HepG2 (cell line): ENCODE data around the gene NDUFS7. TPM values are rescaled to one million over a fixed set of nuclear protein-coding genes. Genes with fewer than 3 reads are reported as not detected.

Experiments
- ATAC-seq: fragments of 200-7000 bp; cut with Tn5 transposase; 3 replicates; pipeline ENCODE4 v1.9.1; 2020; ENCODE audit warnings: mild to moderate bottlenecking, moderate library complexity
- BruUV-seq: library from RNA; stranded (reverse); fragments of 400-500 nt; replicated peaks from 2 replicates; lab custom pipeline; 2021; lab: Mats Ljungman, UMichigan
- CTCF ChIA-PET: fragments of 300-600 bp; formaldehyde crosslinking; extraction: SDS; loops from one replicate; lab custom pipeline; 2021; ENCODE audit warnings: low total read pairs, inconsistent platforms, low intra/inter-chr PET ratio; lab: Yijun Ruan, JAX
- POLR2A ChIA-PET: fragments of 350-600 bp; sonication (Branson Sonifier 250); formaldehyde crosslinking; loops from one replicate; lab custom pipeline; 2020; ENCODE audit warnings: antibody characterized with exemption, inconsistent platforms; lab: Yijun Ruan, JAX
- DNase-seq: peaks from one replicate; pipeline ENCODE4 v3.0.0-alpha.2; 2015; ENCODE audit warnings: low spot score
- FAIRE-seq: peaks from 3 replicates; lab custom pipeline; 2011; peaks lifted over from hg19 to GRCh38; lab: Jason Lieb, UNC
- H2AFZ ChIP-seq: one replicate; pipeline ENCODE4 v1.6.1; 2011; ENCODE audit warnings: low read length, inconsistent platforms
- H3K27ac ChIP-seq: fragments of 300-600 bp; 3 replicates; pipeline ENCODE4 v1.8.0; 2011; ENCODE audit warnings: mixed run types, mild to moderate bottlenecking, mixed read lengths, low read length, inconsistent platforms; ENCODE audit not compliant: insufficient read depth; ENCODE audit errors: extremely low read length
- H3K27me3 ChIP-seq, 2 experiments: fragments of 200-600 bp in 1 of 2; 2 replicates in 1 of 2; 3 replicates in 1 of 2; pipeline versions ENCODE4 v1.6.0 to v1.8.0; 2011; ENCODE audit warnings: low read length in 2 of 2, mild to moderate bottlenecking in 2 of 2, moderate library complexity in 2 of 2, inconsistent platforms in 1 of 2; ENCODE audit not compliant: insufficient read depth in 2 of 2, control insufficient read depth in 1 of 2
- H3K36me3 ChIP-seq, 2 experiments: fragments of 200-600 bp in 1 of 2; replicated peaks in 1 of 2; 2 replicates in 1 of 2; 3 replicates in 1 of 2; pipeline versions ENCODE4 v1.5.1 to v1.8.0; 2011; ENCODE audit warnings: low read length in 2 of 2, inconsistent platforms in 1 of 2; ENCODE audit not compliant: insufficient read depth in 2 of 2, control insufficient read depth in 1 of 2
- H3K4me1 ChIP-seq: 2 replicates; pipeline ENCODE4 v1.5.1; 2012; ENCODE audit warnings: low read length, inconsistent platforms; ENCODE audit not compliant: insufficient read depth
- H3K4me2 ChIP-seq: 2 replicates; pipeline ENCODE4 v1.6.0; 2011; ENCODE audit warnings: low read depth, low read length, inconsistent platforms
- H3K4me3 ChIP-seq, 3 experiments: fragments of 200-600 bp in 1 of 3; sonication (generic), shearing (Covaris generic) in 1 of 3; replicated peaks in 1 of 3; 2 replicates each; pipeline ENCODE4 v1.5.1; 2011 to 2016; ENCODE audit warnings: low read length in 3 of 3, inconsistent platforms in 2 of 3, low read depth in 2 of 3, mild to moderate bottlenecking in 2 of 3, control low read depth in 1 of 3, mixed read lengths in 1 of 3; ENCODE audit not compliant: insufficient read depth in 1 of 3
- H3K79me2 ChIP-seq: one replicate; pipeline ENCODE4 v1.6.1; 2011; ENCODE audit warnings: low read length, inconsistent platforms; ENCODE audit not compliant: insufficient read depth
- H3K9ac ChIP-seq: 2 replicates; pipeline ENCODE4 v1.6.0; 2011; ENCODE audit warnings: mild to moderate bottlenecking, low read depth, low read length, inconsistent platforms; ENCODE audit not compliant: insufficient read depth
- H3K9me3 ChIP-seq: 2 replicates; pipeline ENCODE4 v1.5.1; 2012; ENCODE audit warnings: mild to moderate bottlenecking, low read length
- H4K20me1 ChIP-seq: 2 replicates; pipeline ENCODE4 v1.6.0; 2011; ENCODE audit warnings: inconsistent platforms, mild to moderate bottlenecking, low read length, moderate library complexity; ENCODE audit not compliant: insufficient read depth
- ISL2 ChIP-seq: sonication (generic); formaldehyde crosslinking; IDR thresholded peaks from 2 replicates; pipeline ENCODE4 v1.5.0; 2020; ENCODE audit warnings: missing genetic modification reagents
- KDM4B ChIP-seq: sonication (generic); formaldehyde crosslinking; IDR thresholded peaks from 2 replicates; pipeline ENCODE4 v1.4.0; 2020; ENCODE audit warnings: missing genetic modification reagents
- MZF1 ChIP-seq: sonication (generic); formaldehyde crosslinking; IDR thresholded peaks from 2 replicates; pipeline ENCODE4 v1.8.1; 2023; ENCODE audit warnings: mild to moderate bottlenecking, missing genetic modification reagents, borderline replicate concordance
- NFYC ChIP-seq: IDR thresholded peaks from 2 replicates; pipeline ENCODE4 v1.6.1; 2016; ENCODE audit warnings: missing genetic modification reagents, missing compliant biosample characterization
- PHF20 ChIP-seq: sonication (generic); formaldehyde crosslinking; IDR thresholded peaks from 2 replicates; pipeline ENCODE4 v1.5.0; 2020; ENCODE audit warnings: mild to moderate bottlenecking, missing genetic modification reagents
- RNF219 ChIP-seq: sonication (generic); formaldehyde crosslinking; IDR thresholded peaks from 2 replicates; pipeline ENCODE4 v1.5.0; 2020; ENCODE audit warnings: mild to moderate bottlenecking, missing genetic modification reagents
- STAG1 ChIP-seq: sonication (generic); formaldehyde crosslinking; IDR thresholded peaks from 2 replicates; pipeline ENCODE4 v1.4.0; 2020; ENCODE audit warnings: missing genetic modification reagents
- ZBTB20 ChIP-seq: sonication (generic); formaldehyde crosslinking; IDR thresholded peaks from 2 replicates; pipeline ENCODE4 v1.8.1; 2023; ENCODE audit warnings: missing genetic modification reagents, low read depth, mild to moderate bottlenecking, borderline replicate concordance
- ZNF224 ChIP-seq: sonication (generic); formaldehyde crosslinking; IDR thresholded peaks from 2 replicates; pipeline ENCODE4 v1.5.0; 2020; ENCODE audit warnings: mild to moderate bottlenecking, missing genetic modification reagents
- ZNF234 ChIP-seq: sonication (generic); formaldehyde crosslinking; conservative IDR thresholded peaks from 2 replicates; pipeline ENCODE4 v1.5.1; 2020; ENCODE audit warnings: mild to moderate bottlenecking, missing genetic modification reagents
- ZNF382 ChIP-seq: sonication (generic); formaldehyde crosslinking; IDR thresholded peaks from 2 replicates; pipeline ENCODE4 v1.5.0; 2020; ENCODE audit warnings: missing genetic modification reagents, mild to moderate bottlenecking, borderline replicate concordance
- WGBS: methylation state at CpG from one replicate; pipeline ENCODE4 v1.1.6; 2017; ENCODE audit warnings: low lambda C conversion rate; 5-methylcytosine and 5-hydroxymethylcytosine counted together
- in situ Hi-C: cut with HindIII; loops from 2 replicates; pipeline ENCODE4 v1.10.0; 2017; ENCODE audit warnings: low pct_unique_long_range_greater_than_20kb; ENCODE audit not compliant: extremely low pct_ligation_motif_present
- intact Hi-C: fragments of 100-400 bp; cut with micrococcal nuclease; formaldehyde crosslinking; loops from one replicate; pipeline ENCODE4 v1.10.0; 2022; ENCODE audit not compliant: unreplicated experiment
- polyA plus RNA-seq, 8 experiments: library from polyadenylated mRNA; depleted of rRNA in 3 of 8; stranded (reverse) in 7 of 8; unstranded in 1 of 8; fragments of >200 nt; fragmentation: Illumina TruSeq in 4 of 8; extraction: Trizol in 4 of 8; gene quantifications; 2 replicates each; pipeline versions ENCODE4 v1.2.1 to v1.2.3, GENCODE V29; 2011 to 2016; ENCODE audit warnings: low read depth in 4 of 8, missing spikeins in 1 of 8, mixed read lengths in 1 of 8; ENCODE audit not compliant: insufficient read depth in 1 of 8
- total RNA-seq, 5 experiments: library from RNA; depleted of rRNA; stranded (reverse); fragments of >200 nt; fragmentation: Illumina TruSeq; extraction: Trizol; gene quantifications; 2 replicates each; pipeline ENCODE4 v1.2.3, GENCODE V29; 2016; ENCODE audit warnings: low read depth in 1 of 5
- TF ChIP-seq, protein P1 (sequence below): IDR thresholded peaks from 2 replicates; pipeline ENCODE4 v1.6.1; 2016; ENCODE audit warnings: missing compliant biosample characterization, missing genetic modification reagents, borderline replicate concordance
- TF ChIP-seq, protein P2 (sequence below): IDR thresholded peaks from 2 replicates; pipeline ENCODE4 v1.6.1; 2016; ENCODE audit warnings: mild to moderate bottlenecking

Gene NDUFS7
- total and polyA plus RNA-seq, 2 of the 13 experiments (the other 11 are each of a cell fraction or from before 2014, with no cell fraction given) = 34.3 to 66.9 TPM

GRCh38 chr19:1356508-1356865, 27.2 kb upstream of the NDUFS7 start (continued):
- TF ChIP-seq RNF219 (CRISPR knock-in tag) = no peak
- no peak for TF ChIP-seq ZNF382
- TF ChIP-seq ZBTB20 (CRISPR knock-in tag) = no peak
- TF ChIP-seq KDM4B (CRISPR knock-in tag) = no peak

DNA sequence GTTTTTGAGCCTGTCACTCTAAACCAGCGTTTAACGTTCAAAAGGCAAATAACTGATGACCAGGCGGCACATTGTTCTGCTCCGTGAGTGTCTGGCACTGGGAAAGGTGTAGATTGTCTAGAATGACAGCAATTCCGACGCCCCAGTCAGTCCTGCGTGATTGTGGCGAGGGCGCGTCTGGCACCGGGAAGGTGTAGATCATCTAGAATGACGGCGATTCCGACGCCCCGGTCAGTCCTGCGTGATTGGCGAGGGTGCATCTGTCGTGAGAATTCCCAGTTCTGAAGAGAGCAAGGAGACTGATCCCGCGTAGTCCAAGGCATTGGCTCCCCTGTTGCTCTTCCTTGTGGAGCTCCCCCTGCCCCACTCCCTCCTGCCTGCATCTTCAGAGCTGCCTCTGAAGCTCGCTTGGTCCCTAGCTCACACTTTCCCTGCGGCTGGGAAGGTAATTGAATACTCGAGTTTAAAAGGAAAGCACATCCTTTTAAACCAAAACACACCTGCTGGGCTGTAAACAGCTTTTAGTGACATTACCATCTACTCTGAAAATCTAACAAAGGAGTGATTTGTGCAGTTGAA, 26.1 kb upstream of the NDUFS7 start:
- H3K4me2 ChIP-seq = no peak overlapping the region
- H3K9me3 ChIP-seq = no peaks in the 10 kb centered on the region
- POLR2A ChIA-PET = no interaction called here
- no peak for DNase-seq
- TSS peak; percentile 38 for BruUV-seq
- peaks cover 10% of the 10 kb centered on the region for H3K79me2 ChIP-seq
- no peaks in the 10 kb centered on the region for H3K27me3 ChIP-seq
- in situ Hi-C loops (no loop called here), intact Hi-C loops (no loop called here)
- no peak overlapping the region for H3K4me3 ChIP-seq
- H3K27ac ChIP-seq = no peak overlapping the region
- H3K36me3 ChIP-seq = peaks cover 6 to 23% of the 10 kb centered on the region in 2 experiments; a peak in 4 of 5 replicates
- WGBS = 97% methylated on average over 24 of the region's 24 CpGs
- H3K4me1 ChIP-seq = peaks cover 19% of the 10 kb centered on the region
- ATAC-seq = no peak
- no peak overlapping the region for H2AFZ ChIP-seq
- CTCF ChIA-PET = no interaction called here
- no peak overlapping the region for H3K9ac ChIP-seq
- FAIRE-seq = no peak
- no peaks in the 10 kb centered on the region for H4K20me1 ChIP-seq
- TF ChIP-seq ISL2 (no peak), ZNF224 (CRISPR knock-in tag) (no peak), NFYC (CRISPR knock-in tag) (no peak), ZNF234 (CRISPR knock-in tag) (no peak), MZF1 (CRISPR knock-in tag) (no peak), STAG1 (no peak), PHF20 (CRISPR knock-in tag) (no peak)
- TF ChIP-seq, protein P1, sequence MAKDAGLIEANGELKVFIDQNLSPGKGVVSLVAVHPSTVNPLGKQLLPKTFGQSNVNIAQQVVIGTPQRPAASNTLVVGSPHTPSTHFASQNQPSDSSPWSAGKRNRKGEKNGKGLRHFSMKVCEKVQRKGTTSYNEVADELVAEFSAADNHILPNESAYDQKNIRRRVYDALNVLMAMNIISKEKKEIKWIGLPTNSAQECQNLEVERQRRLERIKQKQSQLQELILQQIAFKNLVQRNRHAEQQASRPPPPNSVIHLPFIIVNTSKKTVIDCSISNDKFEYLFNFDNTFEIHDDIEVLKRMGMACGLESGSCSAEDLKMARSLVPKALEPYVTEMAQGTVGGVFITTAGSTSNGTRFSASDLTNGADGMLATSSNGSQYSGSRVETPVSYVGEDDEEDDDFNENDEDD (CRISPR knock-in tag) = no peak
- TF ChIP-seq, protein P2, sequence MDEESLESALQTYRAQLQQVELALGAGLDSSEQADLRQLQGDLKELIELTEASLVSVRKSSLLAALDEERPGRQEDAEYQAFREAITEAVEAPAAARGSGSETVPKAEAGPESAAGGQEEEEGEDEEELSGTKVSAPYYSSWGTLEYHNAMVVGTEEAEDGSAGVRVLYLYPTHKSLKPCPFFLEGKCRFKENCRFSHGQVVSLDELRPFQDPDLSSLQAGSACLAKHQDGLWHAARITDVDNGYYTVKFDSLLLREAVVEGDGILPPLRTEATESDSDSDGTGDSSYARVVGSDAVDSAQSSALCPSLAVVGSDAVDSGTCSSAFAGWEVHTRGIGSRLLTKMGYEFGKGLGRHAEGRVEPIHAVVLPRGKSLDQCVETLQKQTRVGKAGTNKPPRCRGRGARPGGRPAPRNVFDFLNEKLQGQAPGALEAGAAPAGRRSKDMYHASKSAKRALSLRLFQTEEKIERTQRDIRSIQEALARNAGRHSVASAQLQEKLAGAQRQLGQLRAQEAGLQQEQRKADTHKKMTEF = no peak
